ENCODE results near the gene DICER1.

DICER1 gene

GRCh38 chr14:95125915-95126314 is 31.4 kb downstream of the DICER1 start:
- no peak for DNase-seq (ENCODE audit: low read depth in 3 of 3)

GRCh38 chr14:95125221-95125620 is 32.1 kb downstream of the DICER1 start:
- no peak for DNase-seq (ENCODE audit: low read depth in 3 of 3)

GRCh38 chr14:95123891-95124579 is 33.3 kb downstream of the DICER1 start:
- no peak for DNase-seq (ENCODE audit: low read depth in 3 of 3)

- no peak for DNase-seq (ENCODE audit: low read depth in 3 of 3)
These were observed 34.7 kb downstream of the DICER1 start for GRCh38 chr14:95122621-95122945.

GRCh38 chr14:95121911-95122620 is 35.3 kb downstream of the DICER1 start:
- no peak for DNase-seq (ENCODE audit: low read depth in 3 of 3)

GRCh38 chr14:95119336-95119735 is 38.0 kb downstream of the DICER1 start:
- DNase-seq (ENCODE audit: low read depth in 3 of 3), result no peak

- DNase-seq (ENCODE audit: low read depth in 3 of 3), result no peak
These were observed 39.2 kb downstream of the DICER1 start for GRCh38 chr14:95117937-95118721.

- DNase-seq (ENCODE audit: low read depth in 3 of 3), result no peak
These were observed 43.9 kb downstream of the DICER1 start for GRCh38 chr14:95113476-95113875.

- DNase-seq (ENCODE audit: low read depth in 3 of 3), result no peak
These were observed 45.7 kb downstream of the DICER1 start for GRCh38 chr14:95111507-95112164.

GRCh38 chr14:95110178-95110577 is 47.2 kb downstream of the DICER1 start:
- no peak for DNase-seq (ENCODE audit: low read depth in 3 of 3)

GRCh38 chr14:95107711-95108110 is 49.6 kb downstream of the DICER1 start:
- no peak for DNase-seq (ENCODE audit: low read depth in 3 of 3)

GRCh38 chr14:95106971-95107370 is 50.4 kb downstream of the DICER1 start:
- DNase-seq (ENCODE audit: low read depth in 3 of 3), result no peak

GRCh38 chr14:95104911-95105310 is 52.4 kb downstream of the DICER1 start:
- DNase-seq (ENCODE audit: low read depth in 3 of 3), result no peak

- DNase-seq (ENCODE audit: low read depth in 3 of 3), result no peak
These were observed 54.7 kb downstream of the DICER1 start for GRCh38 chr14:95102680-95103044.

- no peak for DNase-seq (ENCODE audit: low read depth in 3 of 3)
These were observed 55.3 kb downstream of the DICER1 start for GRCh38 chr14:95101736-95102679.

- DNase-seq (ENCODE audit: low read depth in 3 of 3), result peak in 1 of 3 experiments; percentile 12
These were observed 58.2 kb downstream of the DICER1 start for GRCh38 chr14:95098984-95099599.

GRCh38 chr14:95097385-95097784 is 59.9 kb downstream of the DICER1 start:
- DNase-seq (ENCODE audit: low read depth in 3 of 3), result no peak

- DNase-seq (ENCODE audit: low read depth in 3 of 3), result no peak
These were observed 60.9 kb downstream of the DICER1 start for GRCh38 chr14:95096476-95096875.

GRCh38 chr14:95095996-95096395 is 61.3 kb downstream of the DICER1 start:
- no peak for DNase-seq (ENCODE audit: low read depth in 3 of 3)

GRCh38 chr14:95092723-95093122 is 64.6 kb downstream of the DICER1 start:
- no peak for DNase-seq (ENCODE audit: low read depth in 3 of 3)

- DNase-seq (ENCODE audit: low read depth in 3 of 3), result no peak
These were observed 65.7 kb downstream of the DICER1 start for GRCh38 chr14:95091581-95091980.
